Measurements from ENCODE around the gene NIP7. TPM values are rescaled to one million over a fixed set of nuclear protein-coding genes. Genes with fewer than 3 reads are reported as not detected.
A peak's percentile ranks its signal among the peaks of the same experiment; 100 is the strongest.

NIP7 gene
- total and polyA plus RNA-seq, 2 experiments from 2014 or later, result 30.4 to 47.4 TPM

GRCh38 chr16:69322343-69322742, 17.2 kb upstream of the NIP7 start:
- Mint-ChIP-seq H3K27ac (no peak overlapping the region), H3K36me3 (ENCODE audit: low read depth) (peaks cover 86% of the 10 kb centered on the region), H3K4me1 (peaks cover 5% of the 10 kb centered on the region), H3K4me3 (no peak overlapping the region), H3K9me3 (no peaks in the 10 kb centered on the region), H3K27me3 (ENCODE audit: insufficient read depth, low read depth, poor library complexity) (peaks cover 16% of the 10 kb centered on the region)
- Histone ChIP-seq H3K4me2 (no peak overlapping the region), H3K36me3 (ENCODE audit: insufficient read depth) (peaks cover 11% of the 10 kb centered on the region), H2AFZ (no peak overlapping the region), H3F3A (replicated peaks; ENCODE audit: low read depth) (peaks cover 18% of the 10 kb centered on the region; the same call in 1 of the 2 replicates), H4K20me1 (replicated peaks; ENCODE audit: insufficient read depth) (peaks cover 35% of the 10 kb centered on the region), H3K79me2 (replicated peaks; ENCODE audit: insufficient read depth) (peaks cover 30% of the 10 kb centered on the region), H3K9me2 (ENCODE audit: insufficient read depth) (no peaks in the 10 kb centered on the region), H3K4me1 (ENCODE audit: insufficient read depth) (peaks cover 5% of the 10 kb centered on the region; the same call in 1 of the 2 replicates), H3K27me3 (ENCODE audit: insufficient read depth) (no peaks in the 10 kb centered on the region), H3K4me3 (no peak overlapping the region), H3K27ac (ENCODE audit: low read depth) (no peak overlapping the region; the same call in 1 of the 2 replicates)
- TF ChIP-seq ZNF462 (CRISPR knock-in tag; IDR thresholded peaks at IDR 0.05) (no peak), POLR2AphosphoS5 (IDR thresholded peaks at IDR 0.05; ENCODE audit: low read depth) (0 out of 2 replicates have a peak, but pooled peaks have one; percentile 15)
- no peak for DNase-seq (ENCODE audit: low spot score)
- ATAC-seq, result no peak

DNA sequence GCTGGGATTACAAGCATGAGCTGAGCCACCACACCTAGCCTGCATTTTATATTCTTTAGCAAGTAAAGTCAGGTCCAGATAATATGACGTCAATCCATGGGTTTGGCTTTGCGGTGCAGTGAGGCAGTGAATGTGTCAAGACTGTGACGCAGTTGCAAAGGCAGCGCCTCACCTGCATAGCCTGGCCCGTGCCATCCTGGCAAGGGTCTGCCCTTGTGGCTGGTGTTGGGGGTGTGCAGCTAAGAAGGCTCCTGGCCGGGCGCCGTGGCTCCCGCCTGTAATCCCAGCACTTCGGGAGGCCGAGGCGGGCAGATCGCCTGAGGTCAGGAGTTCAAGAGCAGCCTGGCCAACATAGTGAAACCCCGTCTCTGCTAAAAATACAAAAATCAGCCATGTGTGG, 16.2 kb upstream of the NIP7 start:
- no peak overlapping the region for H3K4me3 Mint-ChIP-seq
- peak overlapping the region; percentile 39; the same call in 1 of the 2 replicates for H3K27ac ChIP-seq (ENCODE audit: low read depth)
- H3K27ac Mint-ChIP-seq, result no peak overlapping the region
- ATAC-seq, result no peak
- H3F3A ChIP-seq (replicated peaks; ENCODE audit: low read depth), result peaks cover 23% of the 10 kb centered on the region; the same call in 1 of the 2 replicates
- no peaks in the 10 kb centered on the region for H3K9me2 ChIP-seq (ENCODE audit: insufficient read depth)
- no peak for DNase-seq (ENCODE audit: low spot score)
- peaks cover 89% of the 10 kb centered on the region for H3K36me3 Mint-ChIP-seq (ENCODE audit: low read depth)
- H3K36me3 ChIP-seq (ENCODE audit: insufficient read depth), result peaks cover 15% of the 10 kb centered on the region
- H4K20me1 ChIP-seq (replicated peaks; ENCODE audit: insufficient read depth), result peaks cover 42% of the 10 kb centered on the region
- peaks cover 11% of the 10 kb centered on the region for H3K4me1 ChIP-seq (ENCODE audit: insufficient read depth)
- peaks cover 8% of the 10 kb centered on the region for H3K4me1 Mint-ChIP-seq
- peaks cover 40% of the 10 kb centered on the region for H3K79me2 ChIP-seq (replicated peaks; ENCODE audit: insufficient read depth)
- peaks cover 21% of the 10 kb centered on the region for H3K27me3 Mint-ChIP-seq (ENCODE audit: insufficient read depth, low read depth, poor library complexity)
- no peak overlapping the region for H2AFZ ChIP-seq
- no peak for TF ChIP-seq STAT1 (IDR thresholded peaks at IDR 0.05; ENCODE audit: unreplicated experiment)
- H3K9me3 Mint-ChIP-seq, result no peaks in the 10 kb centered on the region
- H3K4me2 ChIP-seq, result no peak overlapping the region
- no peaks in the 10 kb centered on the region for H3K27me3 ChIP-seq (ENCODE audit: insufficient read depth)
- no peak overlapping the region for H3K4me3 ChIP-seq
